NCI-H1048 (cell line): ENCODE data around the gene PMVK.

ENCODE experiments used
- DNase-seq: peaks from one replicate; lab custom pipeline; 2025; lab: John Stamatoyannopoulos, UW

The PMVK gene

DNA sequence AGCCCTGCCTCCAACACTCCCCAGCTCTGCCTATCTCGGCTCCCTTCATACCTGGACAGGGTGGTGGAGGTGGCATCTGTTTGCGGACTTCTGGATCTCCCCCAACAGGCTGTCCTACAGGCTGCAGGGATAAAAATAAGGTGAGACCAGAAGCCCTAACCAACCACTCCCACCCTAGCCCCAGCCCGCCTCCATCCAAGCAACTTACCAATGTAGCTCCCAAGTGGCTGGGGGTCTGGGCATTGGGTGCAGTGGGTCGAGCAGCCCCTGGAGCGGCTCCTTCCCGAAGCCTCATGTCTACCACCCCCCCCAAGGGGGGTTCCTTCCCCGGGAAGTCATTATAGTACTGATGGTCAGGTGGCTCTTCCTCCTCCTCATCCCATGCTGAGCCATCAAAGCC lies 29.6 kb upstream of the PMVK start:
- no peak for DNase-seq

DNA sequence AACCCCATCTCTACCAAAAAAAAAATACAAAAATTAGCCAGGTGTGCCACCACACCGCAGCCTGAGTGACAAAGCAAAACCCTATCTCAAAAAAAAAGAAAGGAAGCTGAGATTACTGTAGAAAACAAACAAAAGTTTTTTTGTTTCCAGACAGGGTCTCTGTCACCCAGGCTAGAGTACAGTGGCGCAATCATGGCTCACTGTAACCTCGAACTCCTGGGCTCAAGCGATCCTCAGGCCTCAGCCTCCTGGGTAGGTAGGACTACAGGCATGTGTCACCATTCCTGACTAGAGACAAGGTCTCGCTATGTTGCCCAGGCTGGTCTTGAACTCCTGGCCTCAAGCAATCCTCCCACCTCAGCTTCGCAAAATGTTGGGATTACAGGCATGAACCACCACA lies 27.8 kb upstream of the PMVK start:
- DNase-seq, result no peak

DNA sequence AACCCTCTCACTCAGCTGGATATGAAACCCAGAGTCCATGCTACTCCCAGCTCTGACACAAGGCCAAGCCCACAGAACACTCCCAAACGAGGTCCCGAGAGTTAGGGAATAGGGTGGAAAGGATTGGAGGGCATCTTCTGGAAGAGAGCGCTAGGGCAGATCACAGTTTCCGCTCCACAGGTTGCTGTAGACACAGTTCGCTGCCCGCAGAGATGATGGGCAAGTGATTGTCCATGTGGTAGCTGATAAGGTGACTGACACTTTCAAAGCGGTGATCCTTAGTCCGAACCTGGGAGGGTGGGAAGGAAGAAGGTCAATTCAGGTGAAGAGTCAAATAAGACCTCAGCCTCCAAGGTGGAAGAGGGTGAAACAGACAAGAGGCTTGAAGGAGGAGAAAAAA lies 27.1 kb upstream of the PMVK start:
- DNase-seq, result no peak

DNA sequence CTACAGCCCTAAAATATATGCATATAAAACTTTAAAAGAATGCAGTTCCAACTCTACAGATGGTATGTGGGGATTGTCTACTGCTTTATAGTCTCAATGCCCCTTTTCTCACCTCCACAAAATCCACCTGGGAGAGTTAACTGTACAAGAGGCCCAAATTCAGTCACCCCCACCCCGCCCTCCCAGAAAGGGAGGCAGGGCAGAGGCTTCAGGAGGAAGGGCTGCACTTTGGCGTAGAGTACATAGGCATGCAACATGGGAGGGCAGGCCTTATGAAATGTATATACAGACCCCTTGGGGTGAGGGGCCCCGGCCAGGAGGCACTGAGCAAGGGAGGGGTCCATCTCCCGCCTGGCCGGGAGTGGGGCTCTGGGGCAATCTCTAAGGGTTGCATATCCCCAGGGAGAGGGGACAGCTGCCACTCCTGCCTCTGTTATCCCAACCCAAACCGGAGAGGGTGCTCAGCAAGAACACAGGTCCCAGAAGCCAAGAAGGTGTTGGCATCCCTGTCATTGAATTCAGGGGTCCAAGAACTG lies 26.3 kb upstream of the PMVK start:
- no peak for DNase-seq

DNA sequence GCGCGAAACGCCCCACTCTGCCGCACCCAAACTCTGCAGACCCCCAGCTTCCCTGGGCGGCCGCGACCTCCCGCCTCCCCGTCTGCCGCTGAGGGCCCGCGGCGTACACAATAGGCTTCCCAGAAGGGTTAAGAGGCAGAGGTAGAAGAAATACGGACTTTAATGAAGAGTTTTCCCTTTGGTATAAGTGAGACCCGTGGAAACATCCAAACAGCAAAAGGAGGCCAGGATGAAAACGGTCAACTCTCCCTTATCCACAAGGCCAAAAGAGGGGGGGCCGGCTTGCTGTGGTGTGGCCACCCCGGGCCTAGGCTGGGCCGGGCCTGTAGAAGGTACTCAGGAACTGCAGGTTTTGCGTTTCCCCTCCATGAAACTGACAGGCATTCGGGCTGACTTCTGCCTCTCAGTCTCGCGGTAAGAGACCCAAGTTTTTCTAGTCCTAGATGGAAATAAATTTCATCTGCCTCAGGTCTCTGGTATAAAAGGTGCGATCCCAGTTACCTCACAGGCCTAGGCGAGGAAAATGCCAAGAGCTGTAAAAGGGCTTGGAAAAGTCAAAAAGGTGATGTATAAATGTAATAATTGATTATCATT lies 25.7 kb upstream of the PMVK start:
- DNase-seq, result no peak

DNA sequence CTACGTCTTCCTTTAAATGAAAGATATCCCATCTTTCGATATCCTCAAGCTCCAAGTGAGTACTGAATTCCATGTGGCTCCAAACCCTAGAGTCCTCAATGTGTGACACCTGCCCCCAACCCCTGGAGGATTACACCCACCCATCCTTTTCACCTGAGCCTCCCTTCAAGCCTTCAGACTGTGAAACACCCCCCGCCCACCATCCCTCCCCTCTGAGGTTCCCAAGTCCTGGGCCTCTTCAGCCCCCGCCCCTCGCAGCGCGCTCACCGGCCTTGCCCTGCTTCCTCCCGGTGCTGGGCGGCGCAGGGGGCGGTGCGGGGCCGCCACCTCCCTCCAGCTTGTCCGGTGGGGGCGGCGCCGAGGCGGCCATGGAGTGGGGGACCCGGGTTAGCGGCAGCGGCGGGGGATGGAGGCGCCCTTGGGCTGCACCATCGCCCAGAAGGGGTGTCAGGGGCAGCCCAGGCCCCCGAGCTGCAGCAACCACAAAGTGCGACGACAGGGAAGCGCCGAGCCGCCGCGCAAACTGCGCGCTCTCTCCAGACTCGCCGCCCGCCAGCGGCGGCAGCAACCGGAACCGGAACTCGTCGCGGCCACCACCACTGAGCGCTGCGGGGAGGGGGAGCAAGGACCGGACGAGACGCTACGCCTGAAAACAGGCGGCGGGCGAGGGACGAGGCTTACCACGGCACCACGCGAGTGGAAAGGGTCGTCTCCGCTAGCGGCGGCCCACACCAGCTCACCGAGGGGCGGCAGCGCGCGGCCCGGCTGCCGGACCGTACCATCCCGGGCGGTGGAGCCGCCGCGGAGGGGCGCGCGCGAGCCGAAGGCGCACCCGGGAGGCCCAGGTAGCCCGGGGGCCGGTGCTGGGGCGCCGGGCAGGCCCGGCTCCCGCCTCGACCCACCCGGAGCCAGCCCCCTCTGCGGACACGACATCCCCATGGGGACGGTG lies 25.0 kb upstream of the PMVK start, which contains the start of gene PYGO2:
PYGO2 (minus strand) TSS at position 576 of the 949 bp plus-strand sequence; CDS start at position 370, 206 bp downstream.
- DNase-seq, result peak; percentile 87

DNA sequence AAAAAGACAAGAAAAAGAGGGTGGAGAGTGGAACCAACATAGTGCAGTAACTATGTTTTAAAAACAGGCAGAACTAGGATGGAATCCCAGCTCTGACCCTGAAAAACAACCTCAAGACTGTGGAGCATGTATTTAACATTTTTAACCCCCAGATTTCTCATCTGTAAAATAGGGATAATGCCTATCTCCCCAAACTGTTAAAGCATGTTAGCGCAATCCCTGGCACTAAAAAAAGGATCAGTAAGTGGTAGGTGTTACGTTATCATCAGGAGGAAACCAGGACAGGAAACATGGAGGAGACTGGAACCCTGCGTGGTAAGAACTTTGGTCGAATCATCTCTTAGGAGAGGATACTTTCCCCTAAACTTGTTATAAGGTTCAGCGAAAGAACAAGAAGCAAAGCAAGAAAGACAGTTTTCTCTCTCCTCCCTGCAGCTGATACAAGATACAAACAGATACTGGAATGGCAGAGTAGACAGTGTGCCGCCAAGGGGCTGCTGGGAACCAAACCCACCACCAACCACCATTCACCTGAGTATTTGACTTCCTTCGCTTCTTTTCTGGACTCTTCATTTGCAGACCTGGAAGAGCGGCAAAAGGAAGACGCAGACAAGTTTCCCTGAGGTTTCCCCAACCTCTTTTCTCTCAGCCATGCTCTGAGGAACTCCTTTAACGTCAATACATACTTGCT lies 24.1 kb upstream of the PMVK start:
- DNase-seq, result no peak

DNA sequence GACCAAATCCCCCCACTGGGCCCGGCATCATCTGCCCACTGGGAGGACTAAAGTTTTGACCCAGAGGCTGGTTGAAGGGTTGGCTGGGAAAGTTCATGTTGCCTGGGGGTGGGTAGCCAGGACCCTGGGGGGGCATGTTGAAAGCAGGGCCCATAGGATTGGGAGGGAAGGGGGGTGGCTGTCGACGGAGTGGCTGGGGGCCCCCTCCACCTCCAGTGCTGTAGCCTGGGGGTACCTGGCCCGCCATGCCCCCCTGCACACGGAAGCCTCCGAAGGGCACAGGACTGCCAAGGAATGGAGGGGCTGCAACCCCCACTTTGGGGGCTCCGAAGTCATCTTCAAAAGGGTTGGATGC lies 22.9 kb upstream of the PMVK start:
- no peak for DNase-seq

DNA sequence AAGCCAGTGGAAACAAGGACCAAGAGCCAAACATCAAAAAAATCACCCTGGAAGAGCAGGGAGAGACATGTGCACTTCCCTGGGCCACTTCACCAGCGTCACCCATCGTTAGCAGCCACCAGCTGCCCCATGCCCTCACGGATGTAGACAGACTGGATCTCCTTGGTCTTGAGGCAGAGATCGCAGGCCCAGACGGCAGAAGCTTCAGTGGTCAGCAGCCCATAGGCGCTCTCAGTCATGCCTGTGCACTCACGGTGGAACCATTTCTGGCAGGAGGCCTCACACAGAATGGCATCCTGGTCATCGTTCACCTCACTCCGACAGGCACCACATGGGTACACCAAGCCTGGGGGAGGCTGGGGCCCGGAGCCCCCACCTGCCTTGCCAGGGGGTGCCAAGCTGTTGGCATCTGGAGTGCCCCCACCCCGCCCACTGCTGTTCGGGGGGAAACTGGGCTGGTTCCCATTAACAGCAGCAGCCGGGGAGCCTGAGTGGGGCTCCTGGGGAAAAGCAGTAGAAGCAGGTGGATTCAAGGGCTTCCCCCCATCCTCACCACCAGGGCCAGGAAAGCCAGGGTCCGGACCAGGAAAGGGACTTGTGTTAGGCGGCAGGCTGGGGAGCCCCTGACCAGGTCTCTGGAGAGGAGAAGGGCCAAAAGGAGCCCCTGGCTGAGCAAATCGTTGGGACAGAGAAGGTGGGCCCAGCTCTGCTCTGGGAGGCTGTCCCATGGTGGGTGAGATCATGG lies 22.3 kb upstream of the PMVK start:
- DNase-seq, result no peak

DNA sequence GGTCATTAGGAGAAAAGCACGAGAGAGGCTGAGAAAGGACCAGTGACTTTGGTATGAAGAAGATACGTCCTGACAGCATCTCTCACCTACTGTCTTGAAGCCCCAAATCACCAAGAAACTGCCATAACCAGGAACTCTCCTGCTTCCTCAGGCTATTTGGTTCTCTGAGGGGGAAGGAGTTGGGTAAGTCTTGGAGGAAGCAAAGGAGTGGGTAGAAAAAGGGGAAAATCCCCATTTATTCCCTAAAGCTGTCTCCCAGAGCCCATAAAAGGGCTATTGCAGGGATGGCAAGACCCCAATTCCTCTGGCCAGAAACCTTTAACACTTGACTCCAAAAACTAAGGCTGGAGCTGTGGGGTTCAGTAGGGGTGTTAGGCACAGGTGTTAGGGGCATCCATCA lies 21.5 kb upstream of the PMVK start:
- DNase-seq, result no peak

DNA sequence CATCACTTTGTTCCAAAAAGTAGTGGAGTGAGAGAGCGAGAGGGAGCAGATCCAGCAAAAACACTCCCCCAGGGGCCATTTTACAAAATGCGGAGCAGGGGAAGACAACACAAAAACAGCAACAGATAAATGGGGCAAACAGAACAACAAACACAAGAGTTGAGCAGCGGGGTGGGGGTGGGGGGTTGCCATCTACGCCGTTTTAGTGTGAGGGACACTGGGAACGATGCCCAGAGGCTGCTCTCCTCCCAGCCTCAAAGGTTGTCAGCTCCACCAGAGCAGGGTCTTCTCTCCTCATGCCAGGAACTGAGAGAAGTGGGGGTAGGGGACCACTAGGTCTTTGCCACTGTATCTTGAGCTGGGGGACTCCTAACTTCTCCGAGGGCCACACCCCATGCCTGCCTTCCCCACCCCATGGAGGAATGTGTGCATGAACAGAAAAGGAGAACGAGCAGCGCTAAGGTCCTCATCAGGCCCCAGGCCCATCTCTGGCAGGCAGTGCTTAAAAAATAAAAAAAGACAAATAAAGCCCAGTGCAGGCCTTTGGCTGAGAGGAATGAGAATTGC lies 20.7 kb upstream of the PMVK start:
- DNase-seq, result no peak

DNA sequence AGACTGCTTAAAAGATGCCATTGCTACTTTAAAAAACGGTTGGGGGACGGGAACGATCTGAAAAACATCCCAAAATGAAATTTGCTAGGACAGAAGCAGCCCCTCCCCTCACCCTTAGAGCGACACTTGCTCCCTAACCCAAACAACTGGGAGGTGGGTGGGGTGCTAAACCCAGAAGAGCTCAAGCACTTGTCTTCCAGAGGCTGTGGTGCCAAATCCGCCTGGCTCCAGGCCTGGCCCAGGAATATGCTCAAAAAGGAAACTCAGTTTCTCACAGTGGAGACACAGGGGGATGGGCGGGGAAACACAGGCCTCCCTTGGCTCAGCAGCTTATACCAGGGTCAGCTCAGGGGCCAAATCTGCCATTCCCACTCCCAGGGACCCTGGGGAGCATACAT lies 20.0 kb upstream of the PMVK start:
- no peak for DNase-seq

DNA sequence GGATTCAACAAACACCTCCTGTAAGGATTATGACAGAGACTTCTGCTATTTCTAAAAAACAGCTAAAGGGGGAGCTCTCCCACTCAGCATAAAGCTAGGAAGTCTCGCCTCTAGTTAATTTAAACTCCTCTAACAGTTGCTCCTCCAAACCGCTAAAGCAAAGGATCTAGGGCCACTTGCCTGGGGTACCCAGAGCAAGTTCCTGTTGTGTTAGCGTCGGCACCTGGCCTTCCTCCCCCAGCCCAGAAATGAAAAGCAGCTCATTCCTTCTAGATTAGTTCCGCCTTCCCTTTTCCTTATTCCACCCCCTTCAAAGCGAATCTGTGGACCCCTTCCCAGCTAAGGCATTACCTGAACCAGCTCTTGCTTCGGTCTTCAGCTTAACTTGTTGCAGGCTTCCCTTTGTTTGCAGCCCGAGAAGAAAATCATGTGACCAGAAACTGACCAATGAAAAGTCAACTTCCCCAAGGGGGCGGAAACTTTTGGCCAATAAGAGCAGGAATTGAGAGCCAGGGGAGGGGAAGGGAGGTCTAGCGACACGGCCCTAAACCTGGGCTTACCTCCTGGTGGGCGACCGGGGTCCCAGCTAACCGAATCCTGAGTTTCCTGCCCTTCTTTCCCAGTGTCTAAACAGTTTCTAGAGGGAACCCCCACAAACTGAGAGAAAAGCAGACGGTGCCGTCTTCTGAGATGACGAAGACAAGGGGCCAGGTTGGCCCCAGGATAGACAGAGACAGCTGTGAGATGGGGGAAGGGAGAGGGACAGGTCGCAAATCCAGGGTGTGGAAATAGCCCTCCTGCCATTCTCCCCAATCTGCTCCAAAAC lies 19.4 kb upstream of the PMVK start, which contains the start of gene PBXIP1:
PBXIP1 (minus strand) TSS at position 382 of the 826 bp plus-strand sequence. CDS start 2,378 bp downstream, outside the sequence.
- peak; percentile 89 for DNase-seq

DNA sequence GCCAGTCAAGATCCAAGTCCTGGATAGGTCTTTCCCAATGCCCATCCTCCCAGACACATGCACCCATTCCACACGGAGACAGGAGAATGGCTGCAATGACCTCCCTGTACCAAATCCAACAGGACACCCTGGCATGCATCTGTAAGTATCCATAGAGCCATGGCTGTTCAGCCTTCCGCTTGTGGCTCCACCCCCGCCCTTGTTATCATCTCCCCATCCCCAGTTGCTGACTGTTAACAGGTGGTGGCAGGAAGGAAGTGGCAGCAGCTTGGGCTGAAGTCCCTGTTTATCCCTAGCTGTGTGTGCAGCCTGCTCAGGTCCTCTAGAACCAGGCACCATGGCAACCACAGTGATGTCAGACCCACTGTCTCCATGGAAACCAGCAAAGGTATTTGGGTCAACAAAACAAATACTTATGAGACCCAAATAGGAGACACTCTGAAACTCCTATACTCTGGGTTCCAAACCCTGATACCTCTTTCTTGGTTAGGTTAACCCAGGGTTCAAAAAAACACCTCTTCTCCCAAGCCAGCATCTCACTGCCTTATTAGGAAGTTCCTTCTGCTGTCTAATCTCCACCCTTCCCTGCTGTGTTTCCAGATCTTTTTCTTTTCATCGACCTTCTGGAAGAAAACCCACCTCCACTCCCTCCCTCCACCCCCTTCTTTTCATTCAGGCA lies 18.7 kb upstream of the PMVK start:
- no peak for DNase-seq

DNA sequence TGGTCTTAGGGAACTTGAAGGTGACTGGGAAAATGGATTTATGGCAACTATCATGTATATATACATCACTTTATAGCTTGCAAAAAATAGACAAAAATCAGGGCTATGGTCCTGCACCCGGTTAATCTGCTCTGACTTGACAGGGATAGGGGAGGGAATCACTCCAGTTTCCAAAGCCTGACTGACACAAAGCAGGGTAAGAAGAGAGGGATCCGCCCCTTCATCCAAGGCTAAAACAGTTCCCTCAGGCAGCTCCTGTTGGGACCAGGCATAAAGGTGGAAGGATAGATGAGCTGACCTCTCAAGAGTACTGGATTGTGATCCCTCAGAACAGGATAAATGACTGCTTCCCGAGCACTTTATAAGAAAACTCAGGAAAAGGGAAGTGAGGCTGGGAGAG lies 18.0 kb upstream of the PMVK start:
- no peak for DNase-seq

DNA sequence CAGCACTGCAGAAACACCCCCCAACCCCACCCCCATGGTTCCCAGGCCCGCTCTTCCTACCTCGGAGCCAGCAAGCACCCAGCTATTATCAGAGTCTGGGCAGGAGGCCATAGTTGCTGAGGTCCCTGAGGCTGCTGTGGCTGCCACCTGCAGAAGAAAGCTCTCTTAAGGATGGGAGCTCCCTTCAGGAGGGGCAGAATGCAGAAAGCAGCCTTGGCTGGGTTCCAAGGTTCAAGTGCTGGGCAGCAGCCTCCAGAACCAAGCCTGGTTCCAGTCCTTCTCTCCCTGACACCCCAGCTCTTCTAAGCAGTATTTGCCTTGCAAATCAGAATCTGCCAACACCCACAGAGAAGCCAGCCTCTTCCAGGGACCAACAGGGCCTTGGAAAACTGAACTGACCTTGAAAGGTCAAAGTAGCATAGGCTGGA lies 17.1 kb upstream of the PMVK start:
- DNase-seq, result no peak

DNA sequence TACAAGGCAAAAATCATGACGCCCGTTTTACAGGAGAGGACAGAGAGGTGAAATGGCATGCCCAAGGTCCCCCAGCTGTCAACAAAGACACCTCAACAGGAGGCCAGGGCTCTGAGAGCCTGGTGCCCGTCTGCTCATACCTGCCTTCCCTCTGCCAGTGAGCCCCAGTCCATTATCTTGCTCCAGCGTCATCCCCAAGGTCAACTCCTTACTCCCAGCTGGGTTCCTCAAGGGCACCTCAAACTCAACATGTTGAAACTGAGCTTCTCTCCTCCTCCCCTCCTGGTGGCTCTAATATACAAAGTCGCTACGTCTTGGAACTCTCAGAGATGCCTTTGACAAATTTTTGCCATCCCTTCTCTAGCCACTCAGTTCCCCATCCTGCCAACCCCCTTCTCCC lies 16.1 kb upstream of the PMVK start:
- no peak for DNase-seq

DNA sequence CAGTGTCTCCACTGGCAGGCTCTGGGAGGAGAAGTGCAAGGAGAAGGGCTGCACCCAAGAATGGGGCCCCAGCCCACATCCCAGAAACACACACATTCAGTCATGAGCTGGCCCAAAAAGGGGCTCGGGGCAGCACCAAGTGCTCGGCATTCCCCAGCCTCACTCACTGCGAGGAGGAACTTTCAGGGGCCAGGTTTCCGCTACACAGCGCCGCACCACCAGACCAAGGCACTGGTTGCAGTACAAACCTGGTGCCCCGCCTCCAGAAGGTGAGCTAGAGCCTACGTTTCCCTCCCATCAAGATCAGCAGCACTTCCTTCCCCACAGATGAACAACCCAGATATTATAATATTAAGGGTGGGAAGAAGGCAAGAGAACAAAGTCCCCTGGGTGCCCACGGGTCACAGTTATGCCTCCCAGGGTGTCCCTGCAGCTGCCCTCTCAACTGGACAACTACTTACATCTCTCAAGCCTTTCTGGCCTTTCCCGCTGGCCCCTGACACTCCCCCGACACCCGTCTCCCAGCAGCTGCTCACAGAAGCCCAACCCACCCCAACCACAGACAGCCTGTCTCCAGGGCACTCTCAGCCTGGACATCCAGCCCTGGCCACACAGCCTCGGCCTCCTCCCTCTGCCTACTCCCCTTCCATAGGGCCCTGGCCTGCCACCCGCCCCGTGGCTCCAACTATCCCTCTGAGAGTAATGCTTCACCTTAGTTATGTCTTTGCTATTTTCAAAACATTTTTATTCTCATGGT lies 15.6 kb upstream of the PMVK start:
- no peak for DNase-seq

DNA sequence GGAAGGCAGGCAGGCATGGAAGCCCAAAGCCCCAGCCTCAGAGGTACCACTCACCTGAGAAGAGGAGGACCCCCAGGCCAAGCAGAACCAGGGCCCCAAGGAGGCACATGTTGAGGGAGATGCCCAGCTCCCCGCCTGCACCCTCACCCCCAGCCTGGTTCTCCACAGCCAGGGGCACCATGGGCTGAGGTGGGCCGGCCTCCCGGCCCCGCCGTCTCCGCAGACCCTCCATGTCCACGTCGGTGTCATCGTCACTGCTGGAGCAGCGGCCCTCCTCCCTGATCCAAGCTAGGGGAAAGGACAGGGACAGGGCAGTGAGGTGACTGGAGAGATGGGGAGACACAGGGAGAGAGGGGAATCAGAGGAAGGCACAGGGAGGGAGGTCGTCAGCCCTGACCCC lies 11.6 kb upstream of the PMVK start:
- DNase-seq, result no peak
